Endothelial cell (in vitro differentiated cells): ENCODE measurements around the gene USP53. TPM values are rescaled to one million over a fixed set of nuclear protein-coding genes. Genes with fewer than 3 reads are reported as not detected.

Source experiments
- DNase-seq: peaks from one replicate; pipeline ENCODE4 v3.0.0; 2021; ENCODE audit warnings: low spot score
- H3K27ac Mint-ChIP-seq: one replicate; pipeline ENCODE4 v1.8.0; 2021; ENCODE audit warnings: mixed read lengths, inconsistent platforms; ENCODE audit not compliant: unreplicated experiment
- H3K27me3 Mint-ChIP-seq: one replicate; pipeline ENCODE4 v1.8.0; 2021; ENCODE audit warnings: mild to moderate bottlenecking, moderate library complexity, mixed read lengths, inconsistent platforms; ENCODE audit not compliant: unreplicated experiment
- H3K36me3 Mint-ChIP-seq: one replicate; pipeline ENCODE4 v1.8.0; 2021; ENCODE audit warnings: mild to moderate bottlenecking, low read depth, mixed read lengths, inconsistent platforms; ENCODE audit not compliant: unreplicated experiment
- H3K4me1 Mint-ChIP-seq: one replicate; pipeline ENCODE4 v1.8.0; 2021; ENCODE audit warnings: mild to moderate bottlenecking, mixed read lengths, inconsistent platforms; ENCODE audit not compliant: unreplicated experiment
- H3K4me3 Mint-ChIP-seq: one replicate; pipeline ENCODE4 v1.8.0; 2021; ENCODE audit warnings: mild to moderate bottlenecking, mixed read lengths, inconsistent platforms; ENCODE audit not compliant: unreplicated experiment
- H3K9me3 Mint-ChIP-seq: one replicate; pipeline ENCODE4 v1.8.0; 2021; ENCODE audit warnings: mixed read lengths, inconsistent platforms; ENCODE audit not compliant: unreplicated experiment
- total RNA-seq: library from RNA; stranded (reverse); fragmentation: NEBNext Ultra II Directional; extraction: Animal tissue kit (Norgen Biotek cat#: 25700); gene quantifications from one replicate; pipeline ENCODE4 v1.2.1, GENCODE V29; 2021; ENCODE audit not compliant: unreplicated experiment
- TF ChIP-seq, protein P1 (sequence below): fragments of 200-600 bp; sonication (generic); IDR thresholded peaks from one replicate; pipeline ENCODE4 v1.5.0; 2021; ENCODE audit warnings: antibody characterized with exemption; ENCODE audit not compliant: unreplicated experiment

The USP53 gene
- total RNA-seq, 1 donor from 2014 or later = 18.5 TPM

DNA sequence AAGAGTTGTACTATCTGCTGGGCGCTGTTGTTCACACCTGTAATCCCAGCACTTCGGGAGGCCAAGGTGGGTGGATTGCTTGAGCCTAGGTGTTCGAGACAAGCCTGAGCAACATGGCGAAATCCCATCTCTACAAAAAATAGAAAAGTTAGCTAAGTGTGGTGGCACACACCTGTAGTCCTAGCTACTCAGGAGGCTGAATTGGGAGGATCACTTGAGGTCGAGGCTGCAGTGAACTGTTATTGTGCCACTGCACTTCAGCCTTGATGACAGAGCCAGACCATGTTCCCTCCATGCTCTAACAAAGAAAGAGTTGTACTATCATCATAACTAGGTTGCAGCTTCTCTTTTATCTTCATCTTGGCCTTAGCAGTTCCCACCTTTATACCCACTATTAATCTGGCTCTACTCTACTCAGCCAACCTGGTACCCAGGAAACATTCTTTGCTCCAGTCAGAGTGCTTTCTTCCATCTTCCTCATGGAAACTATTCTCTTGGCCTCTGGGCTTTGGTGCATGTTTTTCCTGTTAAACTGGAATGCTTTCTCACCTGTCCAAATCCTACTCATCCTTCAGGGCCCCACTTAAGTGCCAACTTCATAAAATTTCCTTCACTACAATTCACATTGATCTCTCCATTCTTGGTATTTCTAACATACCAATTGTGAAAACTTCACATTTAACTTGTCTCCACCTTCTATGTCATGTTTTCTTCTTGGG, 91.2 kb downstream of the USP53 start:
- no peak for DNase-seq
- Mint-ChIP-seq H3K36me3 (no peaks in the 10 kb centered on the region), H3K9me3 (no peaks in the 10 kb centered on the region), H3K27ac (no peak overlapping the region), H3K4me3 (no peak overlapping the region), H3K27me3 (peaks cover 8% of the 10 kb centered on the region), H3K4me1 (peaks cover 16% of the 10 kb centered on the region)
- TF ChIP-seq, protein P1, sequence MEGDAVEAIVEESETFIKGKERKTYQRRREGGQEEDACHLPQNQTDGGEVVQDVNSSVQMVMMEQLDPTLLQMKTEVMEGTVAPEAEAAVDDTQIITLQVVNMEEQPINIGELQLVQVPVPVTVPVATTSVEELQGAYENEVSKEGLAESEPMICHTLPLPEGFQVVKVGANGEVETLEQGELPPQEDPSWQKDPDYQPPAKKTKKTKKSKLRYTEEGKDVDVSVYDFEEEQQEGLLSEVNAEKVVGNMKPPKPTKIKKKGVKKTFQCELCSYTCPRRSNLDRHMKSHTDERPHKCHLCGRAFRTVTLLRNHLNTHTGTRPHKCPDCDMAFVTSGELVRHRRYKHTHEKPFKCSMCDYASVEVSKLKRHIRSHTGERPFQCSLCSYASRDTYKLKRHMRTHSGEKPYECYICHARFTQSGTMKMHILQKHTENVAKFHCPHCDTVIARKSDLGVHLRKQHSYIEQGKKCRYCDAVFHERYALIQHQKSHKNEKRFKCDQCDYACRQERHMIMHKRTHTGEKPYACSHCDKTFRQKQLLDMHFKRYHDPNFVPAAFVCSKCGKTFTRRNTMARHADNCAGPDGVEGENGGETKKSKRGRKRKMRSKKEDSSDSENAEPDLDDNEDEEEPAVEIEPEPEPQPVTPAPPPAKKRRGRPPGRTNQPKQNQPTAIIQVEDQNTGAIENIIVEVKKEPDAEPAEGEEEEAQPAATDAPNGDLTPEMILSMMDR = no peak

DNA sequence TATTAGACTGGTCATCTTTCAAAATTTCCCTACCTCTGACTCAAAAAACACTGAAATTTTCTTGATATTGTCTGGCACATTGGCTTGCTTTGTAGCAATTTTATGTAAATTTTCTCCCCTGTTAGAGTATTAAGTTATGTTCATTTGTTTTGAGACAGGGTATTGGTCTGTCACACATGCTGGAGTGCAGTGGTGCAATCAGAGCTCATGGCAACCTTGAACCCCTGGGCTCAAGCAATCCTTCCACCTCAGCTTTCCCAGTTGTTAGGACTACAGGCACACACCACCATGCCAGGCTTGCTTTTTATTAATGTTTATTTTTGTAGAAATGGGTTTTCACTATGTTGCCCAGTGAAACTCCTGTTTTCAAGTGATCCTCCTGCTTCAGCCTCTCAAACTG, 91.9 kb downstream of the USP53 start:
- Mint-ChIP-seq H3K27me3 (peaks cover 8% of the 10 kb centered on the region), H3K9me3 (no peaks in the 10 kb centered on the region)
- TF ChIP-seq, protein P1 = no peak

DNA sequence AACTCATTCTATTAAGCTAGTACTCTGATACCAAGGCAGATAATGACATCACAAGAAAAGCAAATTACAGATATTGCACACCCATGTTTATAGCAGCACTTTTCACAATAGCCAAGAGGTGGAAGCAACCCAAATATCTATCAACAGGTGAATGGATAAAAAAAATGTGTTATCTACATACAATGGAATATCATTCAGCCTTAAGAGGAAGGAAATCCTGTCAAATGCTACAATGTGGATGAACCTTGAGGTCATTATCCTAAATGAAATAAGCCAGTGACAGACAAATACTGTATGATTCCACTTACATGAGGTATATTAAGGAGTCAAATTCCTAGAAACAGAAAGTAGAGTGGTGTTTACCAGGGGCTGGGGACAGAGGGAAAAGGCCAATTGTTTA, 95.1 kb downstream of the USP53 start:
- Mint-ChIP-seq H3K27ac (no peak overlapping the region), H3K27me3 (peaks cover 2% of the 10 kb centered on the region), H3K9me3 (no peaks in the 10 kb centered on the region), H3K4me3 (no peak overlapping the region), H3K4me1 (no peaks in the 10 kb centered on the region), H3K36me3 (no peaks in the 10 kb centered on the region)
- TF ChIP-seq, protein P1 = no peak
- DNase-seq = no peak

More for the DNA sequence above, 91.9 kb downstream of the USP53 start:
- H3K4me1 Mint-ChIP-seq = peaks cover 9% of the 10 kb centered on the region
- H3K36me3 Mint-ChIP-seq = no peaks in the 10 kb centered on the region
- H3K27ac Mint-ChIP-seq = no peak overlapping the region
- no peak overlapping the region for H3K4me3 Mint-ChIP-seq
- no peak for DNase-seq

- H3K27ac Mint-ChIP-seq = no peak overlapping the region
- no peaks in the 10 kb centered on the region for H3K9me3 Mint-ChIP-seq
- no peak overlapping the region for H3K4me3 Mint-ChIP-seq
- peaks cover 4% of the 10 kb centered on the region for H3K4me1 Mint-ChIP-seq
- H3K36me3 Mint-ChIP-seq = no peaks in the 10 kb centered on the region
- H3K27me3 Mint-ChIP-seq = no peaks in the 10 kb centered on the region
- no peak for DNase-seq
- TF ChIP-seq, protein P1 = no peak
These were observed 98.3 kb downstream of the USP53 start for GRCh38 chr4:119310826-119311225.

DNA sequence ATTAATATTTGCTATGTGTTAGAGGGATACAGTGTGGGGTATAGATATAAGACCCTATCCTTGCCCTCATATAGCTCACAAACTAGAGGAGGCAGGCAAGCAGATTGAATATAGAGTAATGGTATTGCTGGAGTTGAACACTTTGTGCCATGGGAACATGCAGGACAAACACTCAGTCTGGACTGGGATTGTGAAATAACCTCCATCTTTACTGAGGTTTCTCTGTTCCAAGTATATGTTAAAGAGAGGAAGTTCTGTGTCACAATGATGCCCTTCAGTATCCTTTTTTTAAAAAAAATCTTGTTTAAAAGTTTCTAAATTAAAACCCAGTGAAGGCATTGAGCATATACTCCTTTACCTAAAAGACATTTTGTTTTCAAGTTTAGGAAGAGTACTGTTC, 100.7 kb downstream of the USP53 start:
- Mint-ChIP-seq H3K4me3 (no peak overlapping the region), H3K36me3 (no peaks in the 10 kb centered on the region), H3K27ac (no peak overlapping the region), H3K4me1 (peaks cover 4% of the 10 kb centered on the region), H3K9me3 (no peaks in the 10 kb centered on the region), H3K27me3 (no peaks in the 10 kb centered on the region)
- TF ChIP-seq, protein P1 = no peak
- no peak for DNase-seq
